Aorta (tissue), 5 donors: ENCODE measurements around the gene ZNHIT3. TPM values are rescaled to one million over a fixed set of nuclear protein-coding genes. Genes with fewer than 3 reads are reported as not detected.
"Not testable (repeated sequence)": the region's sequence is repeated elsewhere in the genome, so short reads cannot be mapped to it uniquely, and the experiment has no call there.

Experiments
- ATAC-seq: fragments of 200-7000 bp; cut with Tn5 transposase; one replicate; pipeline ENCODE4 v1.9.1; 2022; ENCODE audit warnings: moderate library complexity; ENCODE audit not compliant: low FRiP score
- DNase-seq, 2 donors: peaks; one replicate each; pipeline ENCODE4 v3.0.0-alpha.2; 2020
- H3K27ac ChIP-seq, 2 donors: one replicate each; pipeline ENCODE4 v1.5.1; 2013; ENCODE audit warnings: low read length in 2 of 2, mild to moderate bottlenecking in 2 of 2, moderate library complexity in 2 of 2, control low read depth in 1 of 2, inconsistent platforms in 1 of 2, low read depth in 1 of 2
- H3K27me3 ChIP-seq, 2 donors: one replicate each; pipeline ENCODE4 v1.6.1; 2013; ENCODE audit warnings: control low read depth in 1 of 2, low read length in 1 of 2, mild to moderate bottlenecking in 1 of 2, moderate library complexity in 1 of 2; ENCODE audit not compliant: insufficient read depth in 2 of 2, control insufficient read depth in 1 of 2
- H3K36me3 ChIP-seq, 2 donors: one replicate each; pipeline ENCODE4 v1.6.1; 2013; ENCODE audit warnings: control low read depth in 1 of 2, low read length in 1 of 2, mild to moderate bottlenecking in 1 of 2; ENCODE audit not compliant: insufficient read depth in 2 of 2, control insufficient read depth in 1 of 2
- H3K4me1 ChIP-seq, 2 donors: one replicate each; pipeline ENCODE4 v1.6.1; 2013; ENCODE audit warnings: low read length in 2 of 2, control low read depth in 1 of 2, mild to moderate bottlenecking in 1 of 2, moderate library complexity in 1 of 2; ENCODE audit not compliant: insufficient read depth in 2 of 2, control insufficient read depth in 1 of 2
- H3K4me3 ChIP-seq, 2 donors: one replicate each; pipeline ENCODE4 v1.5.1; 2013; ENCODE audit warnings: low read length in 2 of 2, control low read depth in 1 of 2, mild to moderate bottlenecking in 1 of 2
- H3K9me3 ChIP-seq: one replicate; pipeline ENCODE4 v1.6.1; 2013; ENCODE audit warnings: mild to moderate bottlenecking, low read length; ENCODE audit not compliant: control insufficient read depth
- WGBS, 2 donors: extraction: QIAGEN DNeasy Blood & Tissue Kit; methylation state at CpG; one replicate each; pipeline ENCODE4 v1.1.7; 2013; 5-methylcytosine and 5-hydroxymethylcytosine counted together
- intact Hi-C, 2 donors: fragments of 100-400 bp; cut with DNase I; formaldehyde crosslinking; loops; one replicate each; pipeline versions ENCODE4 v1.14.2 to v1.15.0; 2022
- polyA plus RNA-seq, 2 donors: library from polyadenylated mRNA; stranded (reverse); fragments of 200-250 nt; gene quantifications; one replicate each; pipeline ENCODE4 v1.2.3, GENCODE V29; 2013
- total RNA-seq, 2 donors: library from RNA; stranded (reverse); fragmentation: NEBNext Ultra II Directional; extraction: Animal tissue kit (Norgen Biotek cat#: 25700); gene quantifications; one replicate each; pipeline ENCODE4 v1.2.1, GENCODE V29; 2021
- donor health status: healthy with polysubstance abuse.
- donor health status: Bipolar disorder and iron deficiency.
- donor health status: DM: no; HTN: no; CAD: no.
- donor health status: DM: no; HTN: no; CAD: no.
- donor health status: DM: yes; HTN: yes; CAD: no.

ZNHIT3 gene
- total and polyA plus RNA-seq, 4 donors: 20.2 to 50.0 (median 34.5) TPM

DNA sequence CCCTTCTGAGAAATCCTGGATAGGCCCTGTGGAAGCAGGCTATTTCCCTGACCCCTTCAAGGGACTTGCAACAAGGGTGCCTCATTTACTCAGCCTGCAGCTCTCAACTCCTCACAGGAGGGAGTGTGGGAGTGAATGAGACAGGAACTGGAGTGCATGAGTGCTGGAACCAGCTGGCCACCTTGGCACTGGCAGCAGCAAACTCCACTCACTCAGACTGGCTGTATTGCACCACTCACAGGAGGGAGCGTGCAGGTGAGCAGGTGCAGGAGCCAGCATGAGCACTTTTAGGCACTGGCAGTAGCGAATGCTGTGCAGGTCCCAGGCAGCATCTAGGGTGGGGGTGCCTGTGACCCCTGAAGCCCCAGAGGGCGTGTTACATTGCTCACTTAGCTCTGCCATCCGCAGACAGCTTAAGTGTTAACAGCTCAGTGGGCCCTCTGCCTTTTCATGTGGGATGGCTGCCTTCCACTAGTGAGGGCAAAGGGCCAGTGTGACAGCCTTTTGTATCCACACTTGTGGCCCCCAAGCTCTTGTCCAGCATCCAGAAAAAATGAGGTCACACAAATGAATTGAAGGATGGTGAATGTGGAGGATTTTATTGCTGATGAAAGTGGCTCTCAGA, 11.0 kb upstream of the ZNHIT3 start:
- intact Hi-C loops: no loop called here
- no peak overlapping the region for H3K27ac ChIP-seq

GRCh38 chr17:36481829-36482228, 4.7 kb upstream of the ZNHIT3 start:
- H3K9me3 ChIP-seq: no peaks in the 10 kb centered on the region
- H3K4me3 ChIP-seq: no peak overlapping the region
- no peak overlapping the region for H3K27ac ChIP-seq
- ATAC-seq: no peak
- H3K27me3 ChIP-seq: no peaks in the 10 kb centered on the region
- H3K4me1 ChIP-seq: no peaks in the 10 kb centered on the region
- no peaks in the 10 kb centered on the region for H3K36me3 ChIP-seq
- intact Hi-C loops: loop anchor here (10.0 kb wide), 5 partner anchors 53 to 517 kb away; partner anchors contain the start of genes AATF (in 1 of the 2), DHRS11 (in 1 of the 2), MYO19 (in 1 of the 2) and PIGW (in 1 of the 2)
- WGBS, 2 donors: 64 to 65% methylated on average over 7 of the region's 7 CpGs
- DNase-seq: no peak

More for the DNA sequence above, 11.0 kb upstream of the ZNHIT3 start:
- no peak for DNase-seq
- no peaks in the 10 kb centered on the region for H3K27me3 ChIP-seq
- H3K4me3 ChIP-seq: no peak overlapping the region
- H3K36me3 ChIP-seq: no peaks in the 10 kb centered on the region
- H3K9me3 ChIP-seq: no peaks in the 10 kb centered on the region
- no peak for ATAC-seq
- no peaks in the 10 kb centered on the region for H3K4me1 ChIP-seq
- 70 to 77% methylated on average over 4 of the region's 4 CpGs for WGBS, 2 donors

- ATAC-seq (peak; percentile 93), DNase-seq (peak; percentile 88 to 96)
- H3K4me3 ChIP-seq: peak overlapping the region in 1 of 2 donors; percentile 11
- H3K9me3 ChIP-seq: no peaks in the 10 kb centered on the region
- no peak overlapping the region for H3K27ac ChIP-seq
- H3K27me3 ChIP-seq: no peaks in the 10 kb centered on the region
- intact Hi-C loops: loop anchor here (10.0 kb wide), 5 partner anchors 52 to 518 kb away; partner anchors contain the start of genes AATF (in 1 of the 2), DHRS11 (in 1 of the 2), MYO19 (in 1 of the 2) and PIGW (in 1 of the 2)
- WGBS, 2 donors: 5 to 6% methylated on average over 75 to 79 of the region's 79 CpGs
- H3K4me1 ChIP-seq: no peaks in the 10 kb centered on the region
- H3K36me3 ChIP-seq: no peaks in the 10 kb centered on the region
Measured at GRCh38 chr17:36482611-36483504, 3.6 kb upstream of the ZNHIT3 start.

DNA sequence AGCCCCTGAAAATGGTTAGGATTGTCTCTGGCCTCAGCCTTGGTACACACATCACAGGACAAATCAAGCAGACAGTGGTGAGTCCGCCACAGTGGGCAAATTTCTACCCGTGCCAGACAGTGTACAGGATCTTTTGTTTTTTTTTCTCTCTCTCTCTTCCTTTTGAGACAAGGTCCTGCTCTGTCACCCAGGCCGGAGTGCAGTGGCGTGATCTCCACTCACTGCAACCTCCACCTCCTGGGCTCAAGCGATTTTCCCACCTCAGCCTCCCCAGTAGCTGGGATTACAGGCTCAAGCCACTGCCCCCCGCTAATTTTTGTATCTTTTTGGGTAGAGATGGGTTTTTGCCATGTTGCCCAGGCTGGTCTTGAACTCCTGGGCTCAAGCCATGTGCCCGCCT, 2.5 kb upstream of the ZNHIT3 start:
- H3K9me3 ChIP-seq, H3K36me3 ChIP-seq, H3K4me3 ChIP-seq, ATAC-seq, H3K4me1 ChIP-seq, DNase-seq, H3K27ac ChIP-seq, H3K27me3 ChIP-seq: not testable (repeated sequence)
- 89 to 93% methylated on average over 7 of the region's 7 CpGs for WGBS, 2 donors
- intact Hi-C loops: loop anchor here (10.0 kb wide), 5 partner anchors 51 to 519 kb away; partner anchors contain the start of genes AATF (in 1 of the 2), DHRS11 (in 1 of the 2), MYO19 (in 1 of the 2) and PIGW (in 1 of the 2)

DNA sequence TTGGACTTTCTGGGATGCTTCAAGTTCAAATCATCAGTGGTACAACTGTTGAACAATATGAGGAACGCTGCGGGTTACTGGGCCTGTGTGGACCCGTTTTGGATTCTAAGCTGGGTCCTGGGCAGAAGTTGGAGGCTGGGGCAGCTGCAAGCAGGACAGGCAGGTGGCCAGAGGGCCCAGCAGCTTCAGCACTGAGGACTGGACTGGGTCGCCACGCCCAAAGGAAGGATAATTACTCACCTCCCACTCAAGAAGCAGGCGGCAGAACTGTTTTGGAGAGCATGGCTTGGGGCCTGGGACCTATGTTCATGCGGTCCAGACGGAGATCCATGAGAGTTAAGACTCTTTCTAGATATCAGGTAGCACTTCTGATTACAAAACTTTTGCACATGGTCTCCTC, 1.5 kb upstream of the ZNHIT3 start:
- ATAC-seq: no peak
- Histone ChIP-seq H3K4me3 (no peak overlapping the region), H3K27me3 (no peaks in the 10 kb centered on the region), H3K4me1 (no peaks in the 10 kb centered on the region), H3K27ac (no peak overlapping the region), H3K9me3 (no peaks in the 10 kb centered on the region), H3K36me3 (no peaks in the 10 kb centered on the region)
- no peak for DNase-seq
- intact Hi-C loops: loop anchor here (10.0 kb wide), 5 partner anchors 50 to 520 kb away; partner anchors contain the start of genes AATF (in 1 of the 2), DHRS11 (in 1 of the 2), MYO19 (in 1 of the 2) and PIGW (in 1 of the 2)
- 90 to 94% methylated on average over 8 of the region's 8 CpGs for WGBS, 2 donors

- Histone ChIP-seq H3K4me1 (no peaks in the 10 kb centered on the region), H3K27ac (no peak overlapping the region), H3K27me3 (no peaks in the 10 kb centered on the region), H3K4me3 (peak overlapping the region in 1 of 2 donors; percentile 17), H3K36me3 (no peaks in the 10 kb centered on the region), H3K9me3 (no peaks in the 10 kb centered on the region)
- ATAC-seq (no peak), DNase-seq (no peak)
- 26 to 28% methylated on average over 10 of the region's 10 CpGs for WGBS, 2 donors
- intact Hi-C loops: loop anchor here (10.0 kb wide), 5 partner anchors 49 to 521 kb away; partner anchors contain the start of genes AATF (in 1 of the 2), DHRS11 (in 1 of the 2), MYO19 (in 1 of the 2) and PIGW (in 1 of the 2)
Measured at GRCh38 chr17:36485805-36486203, 677 bp upstream of the ZNHIT3 start.

DNA sequence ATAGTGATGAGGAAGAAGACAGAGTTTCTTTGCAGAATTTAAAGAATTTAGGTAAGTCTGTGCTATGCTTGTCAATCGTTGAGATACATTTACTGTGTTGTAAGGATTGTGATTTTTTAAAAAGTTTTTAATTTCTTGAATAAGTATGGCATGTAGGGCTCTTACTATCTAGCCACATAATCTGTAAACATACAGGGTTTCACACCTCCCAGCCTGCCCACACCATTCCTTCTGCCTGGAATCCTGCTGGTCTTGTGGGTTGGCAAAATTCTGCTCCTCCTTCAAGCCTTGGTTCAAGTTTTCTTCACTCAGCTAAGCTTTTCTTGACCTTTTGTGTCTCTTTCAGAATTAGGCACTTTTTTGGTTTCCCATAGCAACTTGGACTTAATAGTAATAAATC, 7.5 kb downstream of the ZNHIT3 start:
- Histone ChIP-seq H3K27ac (no peak overlapping the region), H3K4me3 (no peak overlapping the region), H3K36me3 (peaks cover 4 to 15% of the 10 kb centered on the region in 2 donors), H3K4me1 (no peaks in the 10 kb centered on the region), H3K9me3 (no peaks in the 10 kb centered on the region), H3K27me3 (no peaks in the 10 kb centered on the region)
- WGBS, 2 donors: 82 to 83% methylated on average over 1 of the region's 1 CpG
- ATAC-seq (no peak), DNase-seq (no peak)
- intact Hi-C loops: no loop called here

DNA sequence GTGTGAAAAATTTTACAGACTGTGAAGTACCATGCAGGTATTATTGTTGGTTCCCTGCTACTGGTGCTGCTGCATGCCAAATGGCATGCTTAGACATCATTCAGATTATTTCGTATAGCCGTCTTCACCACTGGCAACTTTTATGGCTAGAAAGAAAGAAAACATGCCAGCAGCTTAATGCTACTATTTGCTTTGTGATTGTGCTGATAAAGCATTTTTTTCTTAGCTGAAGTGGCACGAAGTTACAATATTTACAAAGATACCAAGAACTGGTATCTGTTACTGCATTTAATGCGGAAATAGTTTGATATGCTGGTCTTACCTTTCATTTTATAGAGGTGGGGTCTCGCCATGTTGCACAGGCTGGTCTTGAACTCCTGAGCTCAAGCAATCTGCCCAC, 8.2 kb downstream of the ZNHIT3 start:
- no peak for DNase-seq
- no peak for ATAC-seq
- intact Hi-C loops: no loop called here

More for the DNA sequence above, 8.2 kb downstream of the ZNHIT3 start:
- H3K4me3 ChIP-seq: no peak overlapping the region
- H3K27me3 ChIP-seq: no peaks in the 10 kb centered on the region
- no peaks in the 10 kb centered on the region for H3K4me1 ChIP-seq
- peaks cover 4 to 15% of the 10 kb centered on the region in 2 donors for H3K36me3 ChIP-seq
- H3K9me3 ChIP-seq: no peaks in the 10 kb centered on the region
- no peak overlapping the region for H3K27ac ChIP-seq
- WGBS, 2 donors: 51 to 55% methylated on average over 5 of the region's 5 CpGs
